GM12878 (cell line): ENCODE measurements around the gene NEURL3. TPM values are rescaled to one million over a fixed set of nuclear protein-coding genes. Genes with fewer than 3 reads are reported as not detected.

Experiments used
- ATAC-seq: fragments of 200-7000 bp; cut with Tn5 transposase; 3 replicates; pipeline ENCODE4 v1.9.1; 2020; ENCODE audit warnings: mild to moderate bottlenecking, moderate library complexity
- Bru-seq: library from RNA; stranded (reverse); fragments of 400-500 nt; gene quantifications from one replicate; lab custom pipeline; 2021; lab: Mats Ljungman, UMichigan
- BruChase-seq, 2 experiments: library from RNA; stranded (reverse); fragments of 400-500 nt; gene quantifications; one replicate each; lab custom pipeline; 2021; lab: Mats Ljungman, UMichigan
- BruUV-seq: library from RNA; stranded (reverse); fragments of 400-500 nt; replicated peaks from 2 replicates; lab custom pipeline; 2021; lab: Mats Ljungman, UMichigan
- CTCF ChIA-PET: fragments of 300-600 bp; sonication (Branson Sonifier 250); formaldehyde crosslinking; extraction: SDS; loops from one replicate; lab custom pipeline; 2021; ENCODE audit warnings: inconsistent platforms; lab: Yijun Ruan, JAX
- POLR2A ChIA-PET: fragments of 350-600 bp; formaldehyde crosslinking; extraction: SDS; loops from one replicate; lab custom pipeline; 2021; ENCODE audit warnings: inconsistent platforms; lab: Charles Lee
- RAD21 ChIA-PET: fragments of 300-600 bp; sonication (Branson Sonifier 250); formaldehyde crosslinking; loops from one replicate; lab custom pipeline; 2023; ENCODE audit warnings: antibody characterized with exemption; ENCODE audit not compliant: unreplicated experiment; lab: Charles Lee
- SMC1A ChIA-PET: fragments of 300-600 bp; sonication (Branson Sonifier 250); formaldehyde crosslinking; loops from one replicate; lab custom pipeline; 2023; ENCODE audit not compliant: unreplicated experiment, uncharacterized antibody; lab: Charles Lee
- DNase-seq: peaks from one replicate; pipeline ENCODE4 v3.0.0-alpha.2; 2011; ENCODE audit warnings: low read depth, low spot score
- FAIRE-seq: peaks from 3 replicates; lab custom pipeline; 2011; peaks lifted over from hg19 to GRCh38; lab: Jason Lieb, UNC
- H2AFZ ChIP-seq: 2 replicates; pipeline ENCODE4 v1.6.0; 2011; ENCODE audit warnings: low read depth, low read length, control low read depth; ENCODE audit not compliant: control insufficient read depth
- H3K27ac ChIP-seq: 2 replicates; pipeline ENCODE4 v1.5.1; 2011; ENCODE audit warnings: control low read depth; ENCODE audit not compliant: control insufficient read depth, insufficient read depth
- H3K27me3 ChIP-seq, 2 experiments: replicated peaks in 1 of 2; 2 replicates each; pipeline versions ENCODE4 v1.6.0 to v1.6.1; 2011; ENCODE audit warnings: low read length in 1 of 2; ENCODE audit not compliant: control insufficient read depth in 2 of 2, insufficient read depth in 2 of 2
- H3K36me3 ChIP-seq, 2 experiments: 2 replicates each; pipeline ENCODE4 v1.5.1; 2011; ENCODE audit warnings: low read length in 1 of 2; ENCODE audit not compliant: control insufficient read depth in 2 of 2, insufficient read depth in 2 of 2
- H3K4me1 ChIP-seq: 2 replicates; pipeline ENCODE4 v1.6.1; 2011; ENCODE audit warnings: mild to moderate bottlenecking, low read length, moderate library complexity, mixed read lengths; ENCODE audit not compliant: control insufficient read depth, insufficient read depth
- H3K4me2 ChIP-seq: 2 replicates; pipeline ENCODE4 v1.6.0; 2011; ENCODE audit warnings: control low read depth; ENCODE audit not compliant: control insufficient read depth, insufficient read depth
- H3K4me3 ChIP-seq: fragments of 200-600 bp; sonication (generic); 2 replicates; pipeline ENCODE4 v1.5.1; 2016
- H3K79me2 ChIP-seq: 2 replicates; pipeline ENCODE4 v1.6.0; 2011; ENCODE audit warnings: low read length; ENCODE audit not compliant: control insufficient read depth, insufficient read depth
- H3K9ac ChIP-seq: 2 replicates; pipeline ENCODE4 v1.8.0; 2011; ENCODE audit warnings: low read length, control low read depth, mixed read lengths; ENCODE audit not compliant: control insufficient read depth, insufficient read depth
- H3K9me3 ChIP-seq: replicated peaks from 3 replicates; pipeline ENCODE4 v1.5.1; 2011; ENCODE audit warnings: mild to moderate bottlenecking, low read length; ENCODE audit not compliant: control insufficient read depth, insufficient read depth
- H4K20me1 ChIP-seq: 2 replicates; pipeline ENCODE4 v1.6.0; 2011; ENCODE audit not compliant: control insufficient read depth, insufficient read depth
- BHLHE40 ChIP-seq, 2 experiments: fragments of 450-650 bp in 1 of 2; IDR thresholded peaks; 2 replicates each; pipeline ENCODE4 v1.6.1; 2011 to 2017; ENCODE audit warnings: low read depth in 2 of 2, borderline replicate concordance in 1 of 2, improper control_type of control experiment in 1 of 2, low read length in 1 of 2, mild to moderate bottlenecking in 1 of 2
- IKZF1 ChIP-seq: fragments of 450-650 bp; conservative IDR thresholded peaks from 2 replicates; pipeline ENCODE4 v1.6.1; 2017; ENCODE audit warnings: antibody characterized with exemption, mild to moderate bottlenecking
- MAX ChIP-seq: IDR thresholded peaks from 2 replicates; pipeline ENCODE4 v1.6.1; 2012; ENCODE audit warnings: low read depth, low read length, improper control_type of control experiment
- RAD51 ChIP-seq: fragments of 450-650 bp; IDR thresholded peaks from 2 replicates; pipeline ENCODE4 v1.6.1; 2016; ENCODE audit warnings: moderate library complexity, mild to moderate bottlenecking, inconsistent platforms
- WGBS: methylation state at CpG from one replicate; pipeline ENCODE4 v1.1.6; 2016; ENCODE audit warnings: low lambda C conversion rate; ENCODE audit not compliant: insufficient replicate concordance, insufficient coverage; ENCODE audit errors: missing lambda C conversion rate; 5-methylcytosine and 5-hydroxymethylcytosine counted together
- in situ Hi-C: fragments of 300-500 bp; cut with MboI; formaldehyde crosslinking; loops from 9 replicates; pipeline ENCODE4 v1.14.3; 2018; ENCODE audit warnings: mixed read lengths
- intact Hi-C: fragments of 100-400 bp; cut with micrococcal nuclease; formaldehyde crosslinking; loops from one replicate; pipeline ENCODE4 v1.14.2; 2022; ENCODE audit not compliant: unreplicated experiment
- long read RNA-seq, 2 experiments: library from polyadenylated mRNA; unstranded; transcript quantifications; one replicate each; pipeline ENCODE4 v2.0.0, GENCODE V29; 2019 to 2020
- polyA minus RNA-seq, 3 experiments: library from RNA; depleted of rRNA, polyadenylated mRNA; stranded (reverse); fragments of >200 nt; gene quantifications; 2 replicates each; pipeline ENCODE4 v1.2.3, GENCODE V29; 2011
- polyA plus RNA-seq, 11 experiments: library from polyadenylated mRNA; depleted of rRNA in 4 of 11; unstranded in 6 of 11; stranded (reverse) in 5 of 11; fragments of >200 nt; fragmentation: Nextera tagmentation in 4 of 11; fragmentation: Illumina TruSeq in 1 of 11; extraction: Ambion mirVana in 4 of 11; extraction: Trizol in 1 of 11; gene quantifications; 1 replicate in 1 of 11; 2 replicates in 10 of 11; pipeline versions ENCODE4 v1.2.1 to v1.2.3, GENCODE V29; 2011 to 2016; ENCODE audit warnings: inconsistent platforms in 2 of 11, missing spikeins in 2 of 11, low read depth in 1 of 11
- total RNA-seq, 4 experiments: library from RNA; depleted of rRNA in 3 of 4; stranded (reverse); fragments of >200 nt in 3 of 4; fragmentation: Illumina TruSeq in 1 of 4; extraction: Trizol in 1 of 4; gene quantifications; 2 replicates each; pipeline versions ENCODE4 v1.2.1 to v1.2.3, GENCODE V29; 2013 to 2021

The NEURL3 gene
- total RNA-seq (2013; cell fraction: nucleolus; rRNA removed) = 2.2 and 2.9 TPM in 2 replicates
- 0.85 and 0.98 TPM in 2 replicates for total RNA-seq (2014; rRNA removed)
- total RNA-seq (2014; rRNA removed; fragmentation: Illumina TruSeq; extraction: Trizol) = 0.09 and 0.31 TPM in 2 replicates
- total RNA-seq (2021) = 0.44 and 0.72 TPM in 2 replicates
- 0.16 TPM for polyA plus RNA-seq (2011; ENCODE audit: low read depth)
- 4.4 and 6.3 TPM in 2 replicates for polyA plus RNA-seq (2011; rRNA removed)
- polyA plus RNA-seq (2011; cell fraction: cytosol; rRNA removed) = 6.6 and 7.9 TPM in 2 replicates
- polyA plus RNA-seq (2011; cell fraction: nucleus; rRNA removed) = 7.3 and 12.0 TPM in 2 replicates
- 0.42 and 0.72 TPM in 2 replicates for polyA plus RNA-seq (2012)
- polyA plus RNA-seq (2014; fragmentation: Illumina TruSeq; extraction: Trizol) = 0.10 TPM in 1 of 2 replicates, not detected in the other
- under 1 TPM; 0.03 to 0.07 TPM for polyA plus RNA-seq (2014; fragmentation: Nextera tagmentation; extraction: Ambion mirVana)
- 0.39 and 0.51 TPM in 2 replicates for polyA plus RNA-seq (2014; rRNA removed)
- polyA plus RNA-seq (2016; fragmentation: Nextera tagmentation; extraction: Ambion mirVana) = under 1 TPM; 0.55 to 0.79 TPM
- polyA minus RNA-seq (2011; rRNA and poly(A)+ RNA removed) = 1.9 and 2.2 TPM in 2 replicates
- polyA minus RNA-seq (2011; cell fraction: cytosol; rRNA and poly(A)+ RNA removed) = 0.52 and 1.2 TPM in 2 replicates
- polyA minus RNA-seq (2011; cell fraction: nucleus; rRNA and poly(A)+ RNA removed) = 0.96 and 1.3 TPM in 2 replicates
- Bru-seq, nascent RNA = percentile 59 among the genes with signal in this experiment
- BruChase-seq, experiment 1, labeled RNA remaining after a 6-hour chase = percentile 58 among the genes with signal in this experiment
- percentile 55 among the genes with signal in this experiment for BruChase-seq, experiment 2, labeled RNA remaining after a 2-hour chase
- long read RNA-seq, experiment 1 = 0 reads
- long read RNA-seq, experiment 2 = 0 reads

- CTCF ChIA-PET = interaction anchor here (1.0 to 13.0 kb wide), 10 partner anchors 12 to 513 kb away, joined by 3 to 307 read pairs (median 6); no protein-coding TSS in a partner anchor
- no peaks in the 10 kb centered on the region for H4K20me1 ChIP-seq
- no peak within 1 kb of the TSS for H3K4me2 ChIP-seq
- POLR2A ChIA-PET = interaction anchor here (0.6 to 1.6 kb wide), 10 partner anchors 11 to 42 kb away, joined by 3 to 7 read pairs (median 4); no protein-coding TSS in a partner anchor
- no peak within 1 kb of the TSS for H3K4me3 ChIP-seq
- DNase-seq = no peak
- no peaks in the 10 kb centered on the region for H3K9me3 ChIP-seq
- TF ChIP-seq RAD51 (peak; percentile 40; the same call in 1 of the 2 replicates), BHLHE40 (IDR thresholded peaks at IDR 0.05; ENCODE audit: borderline replicate concordance in 1 of 2, low read depth in 2 of 2, low read length in 1 of 2) (peak in 1 of 2 experiments; percentile 60; a peak in 1 of 4 replicates), MAX (no peak), IKZF1 (0 out of 2 replicates have a peak, but pooled peaks have one; percentile 36)
- peaks cover 49% of the 10 kb centered on the region for H3K4me1 ChIP-seq
- BruUV-seq = no TSS peak
- 61% methylated on average over 9 of the region's 9 CpGs for WGBS
- ATAC-seq = no peak
- no peaks in the 10 kb centered on the region for H3K27me3 ChIP-seq
- SMC1A ChIA-PET = interaction anchor here (0.9 to 8.1 kb wide), 11 partner anchors 10 to 98 kb away, joined by 4 to 123 read pairs (median 5); no protein-coding TSS in a partner anchor
- no peaks in the 10 kb centered on the region for H3K36me3 ChIP-seq
- no peak within 1 kb of the TSS for H3K27ac ChIP-seq
- H3K9ac ChIP-seq = no peak within 1 kb of the TSS
- intact Hi-C loops = no loop called here
- H2AFZ ChIP-seq = no peak within 1 kb of the TSS
- FAIRE-seq = no peak
- in situ Hi-C loops = loop anchor here (5.0 kb wide), 2 partner anchors 33 to 98 kb away; no protein-coding TSS in a partner anchor
- H3K79me2 ChIP-seq = no peaks in the 10 kb centered on the region
- RAD21 ChIA-PET = interaction anchor here (1.2 to 9.9 kb wide), 10 partner anchors 13 to 98 kb away, joined by 3 to 144 read pairs (median 5); no protein-coding TSS in a partner anchor
These were observed at the start of gene NEURL3 for GRCh38 chr2:96505231-96505889. TSS of gene NEURL3 (minus strand) at chr2:96505357. CDS start at chr2:96505286, 71 bp downstream.
